GM21447 (cell line): ENCODE measurements around the gene KLK6.
"Not testable (repeated sequence)": the region's sequence is repeated elsewhere in the genome, so short reads cannot be mapped to it uniquely, and the experiment has no call there.

Experiments used
- ATAC-seq: cut with Tn5 transposase; IDR thresholded peaks from one replicate; pipeline ENCODE4 v1.9.1; 2021; ENCODE audit not compliant: unreplicated experiment

Gene KLK6

GRCh38 chr19:50994129-50994528 is 24.7 kb upstream of the KLK6 start:
- no peak for ATAC-seq

GRCh38 chr19:50992666-50993035 is 23.3 kb upstream of the KLK6 start:
- no peak for ATAC-seq

- ATAC-seq: not testable (repeated sequence)
These were observed 15.0 kb upstream of the KLK6 start for GRCh38 chr19:50984416-50984815.

- no peak for ATAC-seq
These were observed 14.4 kb upstream of the KLK6 start, which contains the start of gene KLK7 for GRCh38 chr19:50983625-50984292. Gene KLK7, minus strand, starts transcription at chr19:50983917. Its CDS starts 1,518 bp downstream, at chr19:50982399.

DNA sequence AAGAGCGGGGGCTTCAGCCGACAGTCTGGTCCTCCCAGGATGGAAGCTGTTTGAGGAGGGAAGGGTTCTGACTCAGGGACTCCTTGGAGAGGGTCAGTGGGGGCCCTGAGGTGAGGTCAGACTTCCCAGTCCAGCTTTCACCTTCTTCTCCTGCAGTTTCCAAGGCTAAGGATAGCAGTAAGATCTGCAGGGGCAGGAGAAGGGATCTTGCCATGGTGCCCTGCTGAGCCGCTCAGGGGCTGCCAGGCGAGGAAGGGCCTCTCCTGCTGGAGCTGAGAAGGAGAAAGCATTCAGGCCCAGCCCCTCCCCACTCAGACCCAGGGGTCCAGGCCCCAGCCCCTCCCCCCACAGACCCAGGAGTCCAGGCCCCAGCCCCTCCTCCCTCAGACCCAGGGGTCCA is 12.8 kb upstream of the KLK6 start:
- no peak for ATAC-seq

DNA sequence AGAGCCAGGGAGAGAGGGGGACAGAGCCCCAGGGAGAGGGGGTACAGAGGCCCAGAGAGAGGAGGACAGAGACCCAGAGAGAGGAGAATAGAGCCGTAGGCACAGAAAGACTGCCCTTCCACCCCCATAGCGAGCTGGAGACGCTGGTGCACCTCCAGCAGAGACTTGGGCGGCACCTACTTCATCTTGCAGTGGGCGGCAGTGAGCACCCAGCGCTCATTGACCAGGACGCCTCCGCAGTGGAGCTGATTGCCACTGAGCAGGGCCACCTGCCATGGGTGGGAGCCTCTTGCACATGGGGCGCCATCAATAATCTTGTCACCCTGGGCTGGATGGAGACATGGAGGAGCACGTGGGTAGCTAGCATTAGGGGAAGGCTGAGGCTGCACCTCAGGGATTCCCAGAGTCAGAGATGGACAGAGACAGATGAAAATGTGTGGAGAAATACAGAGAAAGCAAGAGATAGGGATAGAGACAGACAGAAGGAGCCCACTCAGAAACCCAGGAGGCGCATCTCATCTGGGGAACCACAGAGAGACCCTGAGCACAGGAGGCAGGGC is 12.3 kb upstream of the KLK6 start:
- ATAC-seq: no peak

GRCh38 chr19:50980208-50980607 is 10.8 kb upstream of the KLK6 start:
- ATAC-seq: no peak

- ATAC-seq: no peak
These were observed 10.4 kb upstream of the KLK6 start for GRCh38 chr19:50979758-50980157.

DNA sequence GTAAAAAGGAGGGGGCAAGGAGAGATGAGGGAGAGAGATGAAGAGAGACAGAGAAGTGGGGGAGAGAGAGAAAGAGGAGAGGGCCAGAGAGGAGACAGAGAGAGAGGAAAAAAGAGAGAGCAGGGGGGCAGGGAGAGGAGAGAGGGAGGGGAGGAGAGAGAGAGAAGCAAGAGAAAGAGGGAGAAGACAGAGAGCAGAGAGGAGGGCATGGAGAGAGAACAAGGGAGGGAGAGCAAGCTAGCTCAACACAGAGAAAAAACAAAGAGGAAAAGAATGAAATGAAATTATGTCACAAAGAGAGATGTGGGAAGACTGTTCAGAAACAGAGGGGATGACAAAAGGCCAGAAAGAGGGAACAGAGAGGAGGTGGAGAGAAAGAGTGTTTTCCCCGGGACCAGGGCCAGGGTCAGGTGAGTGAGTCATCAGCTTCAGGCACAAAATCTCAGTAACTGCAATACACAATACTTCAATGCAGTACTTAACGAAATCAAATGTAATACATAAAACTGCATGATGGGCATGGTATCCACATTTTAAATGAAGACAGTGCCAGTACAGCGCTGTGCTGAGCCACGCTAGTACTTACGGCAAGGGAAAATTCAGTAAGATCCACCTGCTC is 9.5 kb upstream of the KLK6 start:
- ATAC-seq: no peak

GRCh38 chr19:50977626-50978025 is 8.2 kb upstream of the KLK6 start:
- no peak for ATAC-seq

DNA sequence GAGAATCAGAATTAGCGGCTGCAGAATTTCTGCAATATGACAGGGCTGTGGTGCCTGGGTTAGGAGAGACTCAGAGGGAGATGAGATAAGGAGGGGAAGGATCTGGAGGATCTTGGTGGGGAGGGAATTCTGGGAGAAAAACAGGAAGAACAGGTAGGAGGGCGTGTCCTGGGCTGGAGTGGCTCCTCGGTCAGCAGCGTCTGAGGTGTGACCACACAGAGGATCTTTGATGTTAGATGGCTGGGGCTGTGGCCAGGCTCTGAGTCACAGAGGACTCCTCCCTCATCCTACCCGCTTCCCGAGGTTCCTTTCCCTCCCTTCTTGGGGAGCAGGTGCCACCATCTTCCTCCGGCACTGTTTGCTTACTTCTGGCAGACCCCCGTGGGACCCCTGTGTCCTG is 6.4 kb upstream of the KLK6 start:
- ATAC-seq: no peak

- ATAC-seq: no peak
These were observed 5.5 kb upstream of the KLK6 start for GRCh38 chr19:50974702-50975556.

DNA sequence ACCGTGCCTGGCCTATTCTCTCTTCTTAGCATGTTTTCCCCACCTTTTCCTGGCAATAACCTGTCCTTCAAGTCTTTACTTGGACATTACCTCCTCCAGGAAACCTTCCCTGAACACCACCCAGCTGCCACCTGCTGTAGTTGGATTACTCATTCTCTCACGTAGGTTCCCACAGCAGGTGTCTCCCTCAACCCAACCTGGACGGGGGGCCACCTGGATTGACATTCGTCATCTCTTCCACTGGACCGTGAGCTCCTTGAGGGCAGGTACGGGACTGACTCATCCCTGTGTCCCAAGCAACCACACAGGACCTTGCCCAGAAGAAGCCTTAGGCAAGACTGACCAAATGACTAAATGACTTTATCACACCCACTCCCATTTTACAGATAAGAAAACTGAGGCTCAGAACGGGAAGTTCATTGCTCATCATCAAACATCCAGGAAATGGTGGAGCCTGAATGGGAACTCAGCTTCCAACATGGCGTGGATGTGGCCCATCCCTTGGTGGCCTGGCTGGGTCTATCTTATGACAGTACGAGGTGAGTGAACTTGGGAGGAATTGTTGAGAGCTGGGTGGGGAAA is 3.5 kb upstream of the KLK6 start:
- ATAC-seq: no peak

DNA sequence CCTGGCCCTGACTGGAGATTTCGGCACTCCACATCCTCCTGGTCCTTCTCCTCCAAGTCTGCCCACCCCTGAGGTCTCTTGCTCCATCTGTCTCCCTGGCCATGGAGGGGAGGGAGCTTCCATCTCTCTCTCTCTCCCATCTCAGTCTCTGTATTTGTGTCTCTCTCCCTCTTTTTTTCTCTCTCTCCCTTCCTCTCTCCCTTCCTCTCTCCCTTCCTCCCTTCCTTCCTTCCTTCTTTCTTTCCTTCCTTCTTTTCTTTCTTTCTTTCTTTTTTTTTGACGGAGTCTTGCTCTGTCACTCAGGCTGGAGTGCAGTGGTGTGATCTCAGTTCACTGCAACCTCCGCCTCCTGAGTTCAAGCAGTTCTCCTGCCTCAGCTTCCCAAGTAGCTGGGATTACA is 419 bp upstream of the KLK6 start:
- not testable (repeated sequence) for ATAC-seq

GRCh38 chr19:50968716-50969412 is 527 bp downstream of the KLK6 start:
- ATAC-seq: no peak

DNA sequence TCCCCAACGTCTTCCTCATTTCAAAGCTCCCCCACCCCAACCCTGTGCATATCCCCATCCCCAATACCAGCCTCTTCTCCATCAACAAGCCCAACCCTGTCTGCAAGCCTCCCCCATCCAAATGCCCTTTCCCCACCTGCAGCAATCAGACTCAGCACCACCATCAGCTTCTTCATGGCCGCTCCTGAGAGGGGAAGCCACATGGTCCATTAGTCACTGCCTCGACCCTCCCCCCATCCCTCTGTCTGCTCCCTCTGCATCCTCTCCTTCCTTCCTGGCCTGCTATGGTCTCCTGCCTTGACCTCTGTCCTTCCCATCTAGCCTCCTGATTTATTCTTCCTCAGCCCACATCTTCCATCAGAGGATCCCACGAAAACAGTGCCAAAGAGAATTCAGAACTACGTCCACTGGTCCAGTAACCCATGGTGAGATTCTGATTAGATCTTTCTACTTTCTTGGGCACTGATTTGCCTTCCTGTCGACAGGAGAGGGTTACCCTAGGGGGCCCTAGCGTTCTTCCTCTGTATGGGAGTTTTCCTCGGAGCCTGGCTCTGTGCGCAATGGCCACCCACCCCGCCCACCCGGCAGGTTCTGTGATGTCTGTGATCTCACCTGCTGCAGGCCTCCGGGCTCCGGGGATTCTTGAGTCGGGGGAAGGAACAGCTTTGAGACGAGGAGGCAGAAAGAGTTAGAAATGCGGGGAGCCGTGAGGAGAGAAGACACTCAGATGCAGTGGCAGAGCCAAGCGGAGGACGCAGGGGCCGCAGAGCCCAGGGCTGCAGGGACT is 1.3 kb downstream of the KLK6 start:
- no peak for ATAC-seq

- ATAC-seq: no peak
These were observed 5.1 kb downstream of the KLK6 start for GRCh38 chr19:50964266-50964665.

GRCh38 chr19:50963381-50963780 is 6.0 kb downstream of the KLK6 start:
- ATAC-seq: no peak

- no peak for ATAC-seq
These were observed 7.1 kb downstream of the KLK6 start for GRCh38 chr19:50962245-50962644.
